Ovary (tissue), 3 donors: ENCODE measurements around the gene GRIK5.

Source experiments
- CTCF ChIP-seq, 3 donors: fragments of 450-650 bp in 2 of 3; fragments of 200-600 bp in 1 of 3; IDR thresholded peaks; one replicate each; pipeline versions ENCODE4 v1.5.1 to v1.8.0; 2016 to 2022; ENCODE audit warnings: antibody characterized with exemption in 3 of 3, mild to moderate bottlenecking in 1 of 3
- EP300 ChIP-seq: sonication (generic); formaldehyde crosslinking; IDR thresholded peaks from one replicate; pipeline ENCODE4 v1.6.1; 2017; ENCODE audit warnings: antibody characterized with exemption
- POLR2A ChIP-seq: fragments of 450-650 bp; IDR thresholded peaks from one replicate; pipeline ENCODE4 v1.6.1; 2017; ENCODE audit warnings: antibody characterized with exemption, mild to moderate bottlenecking, moderate library complexity
- donor health status: DM: no; HTN: no; CAD: no.

GRCh38 chr19:42086770-42087550, 17.0 kb upstream of the GRIK5 start:
- TF ChIP-seq POLR2A, result no peak
- no peak for TF ChIP-seq CTCF (IDR thresholded peaks at IDR 0.05)
- no peak for TF ChIP-seq EP300
